Measurements from ENCODE around the gene RYR2.

RYR2 gene

GRCh38 chr1:237393632-237394031 lies 351.6 kb downstream of the RYR2 start:
- ChIA-PET CTCF (no interaction called here), POLR2A (no interaction called here)
- TF ChIP-seq SP1 (IDR thresholded peaks at IDR 0.05) (no peak), FOXA1 (IDR thresholded peaks at IDR 0.05) (no peak), SUZ12 (IDR thresholded peaks at IDR 0.05) (no peak), LEF1 (IDR thresholded peaks at IDR 0.05; ENCODE audit: borderline replicate concordance) (no peak), CTBP1 (IDR thresholded peaks at IDR 0.05; ENCODE audit: borderline replicate concordance) (no peak), BHLHE40 (IDR thresholded peaks at IDR 0.05; ENCODE audit: borderline replicate concordance) (no peak), NFRKB (IDR thresholded peaks at IDR 0.05) (no peak), ELF4 (IDR thresholded peaks at IDR 0.05) (no peak), ARNT (IDR thresholded peaks at IDR 0.05) (no peak), FOXK2 (IDR thresholded peaks at IDR 0.05) (no peak), PKNOX1 (IDR thresholded peaks at IDR 0.05) (no peak), FOXM1 (IDR thresholded peaks at IDR 0.05; ENCODE audit: borderline replicate concordance) (no peak), TARDBP (IDR thresholded peaks at IDR 0.05) (no peak), HDGF (IDR thresholded peaks at IDR 0.05; ENCODE audit: borderline replicate concordance) (no peak), L3MBTL2 (conservative IDR thresholded peaks at IDR 0.05) (no peak), ZNF384 (IDR thresholded peaks at IDR 0.05) (no peak)
- DNase-seq (ENCODE audit: extremely low spot score) = no peak

- ChIA-PET CTCF (no interaction called here), POLR2A (no interaction called here)
These were observed 352.3 kb downstream of the RYR2 start for GRCh38 chr1:237394281-237394680.

GRCh38 chr1:237396426-237396825 lies 354.4 kb downstream of the RYR2 start:
- ChIA-PET CTCF (no interaction called here), POLR2A (no interaction called here)
- DNase-seq (ENCODE audit: extremely low spot score) = no peak
- TF ChIP-seq L3MBTL2 (conservative IDR thresholded peaks at IDR 0.05) = no peak
- no peak for TF ChIP-seq BHLHE40 (IDR thresholded peaks at IDR 0.05; ENCODE audit: borderline replicate concordance)
- TF ChIP-seq NFRKB (IDR thresholded peaks at IDR 0.05) = no peak
- no peak for TF ChIP-seq ELF4 (IDR thresholded peaks at IDR 0.05)
- no peak for TF ChIP-seq LEF1 (IDR thresholded peaks at IDR 0.05; ENCODE audit: borderline replicate concordance)
- TF ChIP-seq ARNT (IDR thresholded peaks at IDR 0.05) = no peak
- TF ChIP-seq SUZ12 (IDR thresholded peaks at IDR 0.05) = no peak

More at GRCh38 chr1:237394281-237394680, 352.3 kb downstream of the RYR2 start:
- no peak for DNase-seq (ENCODE audit: extremely low spot score)
- no peak for TF ChIP-seq FOXM1 (IDR thresholded peaks at IDR 0.05; ENCODE audit: borderline replicate concordance)
- no peak for TF ChIP-seq TARDBP (IDR thresholded peaks at IDR 0.05)
- TF ChIP-seq ELF4 (IDR thresholded peaks at IDR 0.05) = no peak
- no peak for TF ChIP-seq ZNF384 (IDR thresholded peaks at IDR 0.05)
- no peak for TF ChIP-seq FOXK2 (IDR thresholded peaks at IDR 0.05)
- TF ChIP-seq BHLHE40 (IDR thresholded peaks at IDR 0.05; ENCODE audit: borderline replicate concordance) = no peak
- no peak for TF ChIP-seq HDGF (IDR thresholded peaks at IDR 0.05; ENCODE audit: borderline replicate concordance)

- DNase-seq (ENCODE audit: extremely low spot score) = no peak
- ChIA-PET POLR2A (no interaction called here), CTCF (no interaction called here)
- TF ChIP-seq ARNT (IDR thresholded peaks at IDR 0.05) (no peak), SUZ12 (IDR thresholded peaks at IDR 0.05) (no peak), ELF4 (IDR thresholded peaks at IDR 0.05) (no peak), TARDBP (IDR thresholded peaks at IDR 0.05) (no peak), PKNOX1 (IDR thresholded peaks at IDR 0.05) (no peak), CTBP1 (IDR thresholded peaks at IDR 0.05; ENCODE audit: borderline replicate concordance) (no peak), NFRKB (IDR thresholded peaks at IDR 0.05) (no peak)
These were observed 356.8 kb downstream of the RYR2 start for GRCh38 chr1:237398751-237399150.

- TF ChIP-seq FOXK2 (IDR thresholded peaks at IDR 0.05) (no peak), TARDBP (IDR thresholded peaks at IDR 0.05) (no peak), ARNT (IDR thresholded peaks at IDR 0.05) (no peak), SUZ12 (IDR thresholded peaks at IDR 0.05) (no peak), CTBP1 (IDR thresholded peaks at IDR 0.05; ENCODE audit: borderline replicate concordance) (no peak), ELF4 (IDR thresholded peaks at IDR 0.05) (no peak), SP1 (IDR thresholded peaks at IDR 0.05) (no peak), LEF1 (IDR thresholded peaks at IDR 0.05; ENCODE audit: borderline replicate concordance) (no peak), FOXM1 (IDR thresholded peaks at IDR 0.05; ENCODE audit: borderline replicate concordance) (no peak), PKNOX1 (IDR thresholded peaks at IDR 0.05) (no peak), ZNF384 (IDR thresholded peaks at IDR 0.05) (no peak), HDGF (IDR thresholded peaks at IDR 0.05; ENCODE audit: borderline replicate concordance) (no peak), FOXA1 (IDR thresholded peaks at IDR 0.05) (no peak), BHLHE40 (IDR thresholded peaks at IDR 0.05; ENCODE audit: borderline replicate concordance) (no peak), NFRKB (IDR thresholded peaks at IDR 0.05) (no peak)
- no peak for DNase-seq (ENCODE audit: extremely low spot score)
- ChIA-PET CTCF (no interaction called here), POLR2A (no interaction called here)
These were observed 363.9 kb downstream of the RYR2 start for GRCh38 chr1:237405912-237406311.

GRCh38 chr1:237411621-237412020 lies 369.6 kb downstream of the RYR2 start:
- TF ChIP-seq TARDBP (IDR thresholded peaks at IDR 0.05) (no peak), FOXM1 (IDR thresholded peaks at IDR 0.05; ENCODE audit: borderline replicate concordance) (no peak), HDGF (IDR thresholded peaks at IDR 0.05; ENCODE audit: borderline replicate concordance) (no peak), SUZ12 (IDR thresholded peaks at IDR 0.05) (no peak), FOXK2 (IDR thresholded peaks at IDR 0.05) (no peak), BHLHE40 (IDR thresholded peaks at IDR 0.05; ENCODE audit: borderline replicate concordance) (no peak), SP1 (IDR thresholded peaks at IDR 0.05) (no peak), L3MBTL2 (conservative IDR thresholded peaks at IDR 0.05) (no peak), ZNF384 (IDR thresholded peaks at IDR 0.05) (no peak), FOXA1 (IDR thresholded peaks at IDR 0.05) (no peak), CTBP1 (IDR thresholded peaks at IDR 0.05; ENCODE audit: borderline replicate concordance) (no peak), NFRKB (IDR thresholded peaks at IDR 0.05) (no peak), ARNT (IDR thresholded peaks at IDR 0.05) (no peak), PKNOX1 (IDR thresholded peaks at IDR 0.05) (no peak), ELF4 (IDR thresholded peaks at IDR 0.05) (no peak), LEF1 (IDR thresholded peaks at IDR 0.05; ENCODE audit: borderline replicate concordance) (no peak)
- DNase-seq (ENCODE audit: extremely low spot score) = no peak
- ChIA-PET CTCF (no interaction called here), POLR2A (no interaction called here)

All from HEK293T (cell line).